GM23248 (cell line): ENCODE measurements around the gene PFDN1.

Experiments
- EZH2 ChIP-seq: fragments of 200-600 bp; sonication (generic); IDR thresholded peaks from 2 replicates; pipeline ENCODE4 v1.6.1; 2018; ENCODE audit warnings: antibody characterized with exemption, mild to moderate bottlenecking; ENCODE audit not compliant: insufficient read depth, poor library complexity, severe bottlenecking
- EZH2phosphoT487 ChIP-seq: fragments of 200-600 bp; sonication (generic); IDR thresholded peaks from 2 replicates; pipeline ENCODE4 v1.6.1; 2018; ENCODE audit warnings: antibody characterized with exemption, moderate library complexity, mild to moderate bottlenecking, low read depth; ENCODE audit not compliant: insufficient read depth

- no peak for TF ChIP-seq EZH2
- TF ChIP-seq EZH2phosphoT487 = no peak
Measured at GRCh38 chr5:140215276-140215675, 87.6 kb downstream of the PFDN1 start.
